Nephron progenitor cell (in vitro differentiated cells): ENCODE data around the gene RHBDF2.

ENCODE experiments used
- DNase-seq: peaks from one replicate; pipeline ENCODE4 v3.0.0; 2021
- H3K27ac Mint-ChIP-seq: 2 replicates; pipeline ENCODE4 v1.8.0; 2021; ENCODE audit warnings: mild to moderate bottlenecking, moderate library complexity, mixed read lengths
- H3K27me3 Mint-ChIP-seq: 2 replicates; pipeline ENCODE4 v1.8.0; 2021; ENCODE audit warnings: mild to moderate bottlenecking, low read depth, mixed read lengths; ENCODE audit not compliant: poor library complexity
- H3K36me3 Mint-ChIP-seq: 2 replicates; pipeline ENCODE4 v1.8.0; 2021; ENCODE audit warnings: low read depth, mixed read lengths
- H3K4me1 Mint-ChIP-seq: 2 replicates; pipeline ENCODE4 v1.8.0; 2021; ENCODE audit warnings: mixed read lengths
- H3K4me3 Mint-ChIP-seq: 2 replicates; pipeline ENCODE4 v1.8.0; 2021; ENCODE audit warnings: mild to moderate bottlenecking, moderate library complexity, mixed read lengths
- H3K9me3 Mint-ChIP-seq: 2 replicates; pipeline ENCODE4 v1.8.0; 2021; ENCODE audit warnings: mild to moderate bottlenecking, moderate library complexity, mixed read lengths
- CTCF ChIP-seq: fragments of 200-600 bp; sonication (generic); IDR thresholded peaks from 2 replicates; pipeline ENCODE4 v1.5.0; 2021; ENCODE audit warnings: antibody characterized with exemption

The RHBDF2 gene

GRCh38 chr17:76495663-76496400 lies 5.4 kb downstream of the RHBDF2 start:
- Mint-ChIP-seq H3K27ac (no peak overlapping the region), H3K9me3 (no peaks in the 10 kb centered on the region), H3K36me3 (no peaks in the 10 kb centered on the region), H3K27me3 (peaks cover 28% of the 10 kb centered on the region), H3K4me3 (no peak overlapping the region), H3K4me1 (peaks cover 62% of the 10 kb centered on the region)
- TF ChIP-seq CTCF = no peak
- no peak for DNase-seq

GRCh38 chr17:76493505-76494167 lies 7.6 kb downstream of the RHBDF2 start:
- peaks cover 16% of the 10 kb centered on the region for H3K27me3 Mint-ChIP-seq
- no peaks in the 10 kb centered on the region for H3K36me3 Mint-ChIP-seq
- no peak for DNase-seq
- no peak overlapping the region for H3K4me3 Mint-ChIP-seq
- H3K27ac Mint-ChIP-seq = peak overlapping the region; percentile 68
- TF ChIP-seq CTCF = no peak
- peaks cover 40% of the 10 kb centered on the region for H3K4me1 Mint-ChIP-seq
- H3K9me3 Mint-ChIP-seq = no peaks in the 10 kb centered on the region

- H3K4me3 Mint-ChIP-seq = no peak overlapping the region
- peak overlapping the region; percentile 68 for H3K27ac Mint-ChIP-seq
Measured at GRCh38 chr17:76492989-76493501, 8.2 kb downstream of the RHBDF2 start.

GRCh38 chr17:76492123-76492988 lies 8.9 kb downstream of the RHBDF2 start:
- Mint-ChIP-seq H3K4me3 (peak overlapping the region; percentile 21), H3K36me3 (no peaks in the 10 kb centered on the region), H3K4me1 (peaks cover 28% of the 10 kb centered on the region), H3K27ac (no peak overlapping the region), H3K27me3 (peaks cover 14% of the 10 kb centered on the region), H3K9me3 (no peaks in the 10 kb centered on the region)
- TF ChIP-seq CTCF = no peak
- DNase-seq = no peak

More at GRCh38 chr17:76492989-76493501, 8.2 kb downstream of the RHBDF2 start:
- TF ChIP-seq CTCF = no peak
- Mint-ChIP-seq H3K4me1 (peaks cover 35% of the 10 kb centered on the region), H3K9me3 (no peaks in the 10 kb centered on the region), H3K27me3 (peaks cover 14% of the 10 kb centered on the region), H3K36me3 (no peaks in the 10 kb centered on the region)
- no peak for DNase-seq

- no peak overlapping the region for H3K4me3 Mint-ChIP-seq
- no peak overlapping the region for H3K27ac Mint-ChIP-seq
- H3K4me1 Mint-ChIP-seq = peaks cover 21% of the 10 kb centered on the region
- H3K27me3 Mint-ChIP-seq = peaks cover 11% of the 10 kb centered on the region
- no peaks in the 10 kb centered on the region for H3K36me3 Mint-ChIP-seq
- TF ChIP-seq CTCF = no peak
- DNase-seq = no peak
- H3K9me3 Mint-ChIP-seq = no peaks in the 10 kb centered on the region
Measured at GRCh38 chr17:76491271-76492122, 9.7 kb downstream of the RHBDF2 start.
